Measurements from ENCODE around the gene KIAA0513.

The KIAA0513 gene

GRCh38 chr16:85068746-85069145 lies 41.2 kb downstream of the KIAA0513 start:
- H3K9ac ChIP-seq (ENCODE audit: low read length) = no peak overlapping the region
- no peak overlapping the region for H3K4me3 ChIP-seq (ENCODE audit: insufficient read depth, low read length, poor library complexity, severe bottlenecking)
- H3K36me3 ChIP-seq (ENCODE audit: low read length) = no peaks in the 10 kb centered on the region
- no peaks in the 10 kb centered on the region for H3K79me2 ChIP-seq (ENCODE audit: insufficient read depth, low read length)
- no peaks in the 10 kb centered on the region for H3K9me2 ChIP-seq (replicated peaks; ENCODE audit: insufficient read depth, low read length)
- H2AFZ ChIP-seq (ENCODE audit: low read depth, low read length, severe bottlenecking) = no peak overlapping the region
- H3K27ac ChIP-seq (ENCODE audit: low read depth, low read length) = no peak overlapping the region
- H3K4me2 ChIP-seq (ENCODE audit: low read depth, low read length, poor library complexity, severe bottlenecking) = no peak overlapping the region
- TF ChIP-seq, protein P1, sequence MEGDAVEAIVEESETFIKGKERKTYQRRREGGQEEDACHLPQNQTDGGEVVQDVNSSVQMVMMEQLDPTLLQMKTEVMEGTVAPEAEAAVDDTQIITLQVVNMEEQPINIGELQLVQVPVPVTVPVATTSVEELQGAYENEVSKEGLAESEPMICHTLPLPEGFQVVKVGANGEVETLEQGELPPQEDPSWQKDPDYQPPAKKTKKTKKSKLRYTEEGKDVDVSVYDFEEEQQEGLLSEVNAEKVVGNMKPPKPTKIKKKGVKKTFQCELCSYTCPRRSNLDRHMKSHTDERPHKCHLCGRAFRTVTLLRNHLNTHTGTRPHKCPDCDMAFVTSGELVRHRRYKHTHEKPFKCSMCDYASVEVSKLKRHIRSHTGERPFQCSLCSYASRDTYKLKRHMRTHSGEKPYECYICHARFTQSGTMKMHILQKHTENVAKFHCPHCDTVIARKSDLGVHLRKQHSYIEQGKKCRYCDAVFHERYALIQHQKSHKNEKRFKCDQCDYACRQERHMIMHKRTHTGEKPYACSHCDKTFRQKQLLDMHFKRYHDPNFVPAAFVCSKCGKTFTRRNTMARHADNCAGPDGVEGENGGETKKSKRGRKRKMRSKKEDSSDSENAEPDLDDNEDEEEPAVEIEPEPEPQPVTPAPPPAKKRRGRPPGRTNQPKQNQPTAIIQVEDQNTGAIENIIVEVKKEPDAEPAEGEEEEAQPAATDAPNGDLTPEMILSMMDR (IDR thresholded peaks at IDR 0.05; ENCODE audit: insufficient read depth, low read length, poor library complexity, severe bottlenecking) = no peak
- TF ChIP-seq EZH2phosphoT487 (conservative IDR thresholded peaks at IDR 0.05; ENCODE audit: low read length) = no peak
- no peaks in the 10 kb centered on the region for H4K20me1 ChIP-seq (ENCODE audit: low read depth, low read length)
- no peaks in the 10 kb centered on the region for H3K27me3 ChIP-seq (ENCODE audit: low read length)
- H3K9me3 ChIP-seq (ENCODE audit: insufficient read depth, low read length) = no peaks in the 10 kb centered on the region
- no peaks in the 10 kb centered on the region for H3F3A ChIP-seq (ENCODE audit: insufficient read depth)

DNA sequence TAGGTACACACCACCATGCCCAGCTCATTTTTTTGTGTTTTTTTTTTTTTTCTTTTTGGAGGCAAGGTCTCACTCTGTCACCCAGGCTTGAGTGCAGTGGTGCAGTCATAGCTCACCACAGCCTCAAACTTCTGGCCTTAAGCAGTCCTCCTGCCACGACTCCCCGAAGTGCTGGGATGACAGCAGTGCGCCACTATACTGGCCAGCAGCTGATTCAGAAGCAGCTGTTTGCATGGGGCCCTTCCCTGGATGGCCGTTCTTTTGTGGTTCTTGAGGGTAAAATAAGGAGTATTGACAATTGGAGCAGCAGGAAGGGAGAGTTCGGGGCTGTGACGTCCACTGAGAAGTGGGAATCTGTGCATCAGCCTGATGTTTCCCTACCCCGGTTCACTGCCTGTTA lies 41.6 kb downstream of the KIAA0513 start:
- Histone ChIP-seq H3K36me3 (ENCODE audit: low read length) (no peaks in the 10 kb centered on the region), H3K9me2 (replicated peaks; ENCODE audit: insufficient read depth, low read length) (no peaks in the 10 kb centered on the region), H3K79me2 (ENCODE audit: insufficient read depth, low read length) (no peaks in the 10 kb centered on the region), H3K4me3 (ENCODE audit: insufficient read depth, low read length, poor library complexity, severe bottlenecking) (no peak overlapping the region), H3K9ac (ENCODE audit: low read length) (no peak overlapping the region), H2AFZ (ENCODE audit: low read depth, low read length, severe bottlenecking) (no peak overlapping the region), H3K27ac (ENCODE audit: low read depth, low read length) (no peak overlapping the region), H4K20me1 (ENCODE audit: low read depth, low read length) (no peaks in the 10 kb centered on the region), H3F3A (ENCODE audit: insufficient read depth) (no peaks in the 10 kb centered on the region), H3K27me3 (ENCODE audit: low read length) (no peaks in the 10 kb centered on the region), H3K9me3 (ENCODE audit: insufficient read depth, low read length) (no peaks in the 10 kb centered on the region), H3K4me2 (ENCODE audit: low read depth, low read length, poor library complexity, severe bottlenecking) (no peak overlapping the region)
- TF ChIP-seq, protein P1 (IDR thresholded peaks at IDR 0.05; ENCODE audit: insufficient read depth, low read length, poor library complexity, severe bottlenecking) = no peak
- no peak for TF ChIP-seq EZH2phosphoT487 (conservative IDR thresholded peaks at IDR 0.05; ENCODE audit: low read length)

DNA sequence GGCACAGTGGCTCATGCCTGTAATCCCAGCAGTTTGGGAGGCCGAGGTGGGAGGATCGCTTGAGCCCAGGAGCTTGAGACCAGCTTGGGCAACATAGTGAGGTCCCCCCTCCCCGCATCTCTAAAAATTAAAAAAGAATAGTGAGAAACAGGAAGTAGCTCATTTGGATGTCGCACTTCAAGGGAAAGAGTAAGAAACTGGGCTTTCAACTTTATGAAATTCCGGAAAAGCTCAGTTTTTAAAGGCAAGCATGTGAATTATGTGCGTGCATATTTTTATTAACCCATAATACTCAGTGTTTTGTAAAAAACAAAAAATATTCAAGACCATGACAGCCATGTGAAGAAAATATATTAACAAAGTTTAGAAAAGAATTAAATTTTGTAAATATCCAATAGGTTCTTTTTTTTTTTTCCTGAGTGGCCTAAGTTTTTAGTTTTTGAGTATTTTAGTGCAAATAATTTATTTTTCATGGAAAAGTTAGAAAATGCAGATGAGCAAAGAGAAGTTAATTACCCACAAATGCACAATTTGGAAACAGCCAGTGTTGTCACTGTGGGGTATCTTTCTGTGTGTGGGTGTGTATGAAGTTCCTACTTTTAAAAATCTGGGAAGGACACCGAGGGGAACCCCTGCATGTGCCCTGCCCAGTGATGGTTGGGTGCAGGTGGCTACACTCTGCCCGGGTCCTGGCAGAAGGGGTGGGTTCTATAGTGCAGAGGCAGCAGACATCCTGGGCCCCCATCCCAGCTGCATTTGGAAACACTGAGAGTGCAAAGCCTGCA lies 44.7 kb downstream of the KIAA0513 start:
- no peak overlapping the region for H3K9ac ChIP-seq (ENCODE audit: low read length)
- H3K9me2 ChIP-seq (replicated peaks; ENCODE audit: insufficient read depth, low read length) = no peaks in the 10 kb centered on the region
- H3K79me2 ChIP-seq (ENCODE audit: insufficient read depth, low read length) = no peaks in the 10 kb centered on the region
- no peak for TF ChIP-seq EZH2phosphoT487 (conservative IDR thresholded peaks at IDR 0.05; ENCODE audit: low read length)
- TF ChIP-seq, protein P1 (IDR thresholded peaks at IDR 0.05; ENCODE audit: insufficient read depth, low read length, poor library complexity, severe bottlenecking) = no peak
- no peaks in the 10 kb centered on the region for H3K36me3 ChIP-seq (ENCODE audit: low read length)
- H3K27me3 ChIP-seq (ENCODE audit: low read length) = no peaks in the 10 kb centered on the region
- H3K4me2 ChIP-seq (ENCODE audit: low read depth, low read length, poor library complexity, severe bottlenecking) = no peak overlapping the region
- H2AFZ ChIP-seq (ENCODE audit: low read depth, low read length, severe bottlenecking) = no peak overlapping the region
- H4K20me1 ChIP-seq (ENCODE audit: low read depth, low read length) = no peaks in the 10 kb centered on the region
- H3F3A ChIP-seq (ENCODE audit: insufficient read depth) = no peaks in the 10 kb centered on the region
- no peak overlapping the region for H3K4me3 ChIP-seq (ENCODE audit: insufficient read depth, low read length, poor library complexity, severe bottlenecking)
- H3K27ac ChIP-seq (ENCODE audit: low read depth, low read length) = no peak overlapping the region
- no peaks in the 10 kb centered on the region for H3K9me3 ChIP-seq (ENCODE audit: insufficient read depth, low read length)
